Activated naive CD4-positive, alpha-beta T cell treated with anti-CD3 and anti-CD28 coated beads for 36 hours (primary cell): Measurements from ENCODE around the gene ASB5. TPM values are rescaled to one million over a fixed set of nuclear protein-coding genes. Genes with fewer than 3 reads are reported as not detected.

Experiments
- CTCF ChIA-PET: fragments of 350-600 bp; sonication (Branson Sonifier 250); formaldehyde crosslinking; loops from one replicate; lab custom pipeline; 2021; ENCODE audit warnings: antibody characterized with exemption; lab: Charles Lee
- DNase-seq: peaks from one replicate; pipeline ENCODE4 v3.0.0-alpha.2; 2020
- H3K27ac Mint-ChIP-seq: one replicate; pipeline ENCODE4 v1.8.0; 2021; ENCODE audit warnings: mild to moderate bottlenecking, mixed read lengths
- H3K27me3 Mint-ChIP-seq: one replicate; pipeline ENCODE4 v1.8.0; 2021; ENCODE audit warnings: low read depth, mixed read lengths
- H3K36me3 Mint-ChIP-seq: one replicate; pipeline ENCODE4 v1.8.0; 2021; ENCODE audit warnings: low read depth, mixed read lengths
- H3K4me1 Mint-ChIP-seq: one replicate; pipeline ENCODE4 v1.8.0; 2021; ENCODE audit warnings: low read depth, mixed read lengths
- H3K4me3 Mint-ChIP-seq: one replicate; pipeline ENCODE4 v1.8.0; 2021; ENCODE audit warnings: mild to moderate bottlenecking, moderate library complexity, mixed read lengths
- H3K9me3 Mint-ChIP-seq: one replicate; pipeline ENCODE4 v1.8.0; 2021; ENCODE audit warnings: mixed read lengths
- intact Hi-C: fragments of 100-400 bp; cut with micrococcal nuclease; formaldehyde crosslinking; loops from one replicate; pipeline ENCODE4 v1.15.1; 2023
- total RNA-seq, 2 experiments: library from RNA; stranded (reverse); gene quantifications; one replicate each; pipeline ENCODE4 v1.2.3, GENCODE V29; 2021

ASB5 gene
- total RNA-seq, 2 experiments from 2014 or later = not detected

DNA sequence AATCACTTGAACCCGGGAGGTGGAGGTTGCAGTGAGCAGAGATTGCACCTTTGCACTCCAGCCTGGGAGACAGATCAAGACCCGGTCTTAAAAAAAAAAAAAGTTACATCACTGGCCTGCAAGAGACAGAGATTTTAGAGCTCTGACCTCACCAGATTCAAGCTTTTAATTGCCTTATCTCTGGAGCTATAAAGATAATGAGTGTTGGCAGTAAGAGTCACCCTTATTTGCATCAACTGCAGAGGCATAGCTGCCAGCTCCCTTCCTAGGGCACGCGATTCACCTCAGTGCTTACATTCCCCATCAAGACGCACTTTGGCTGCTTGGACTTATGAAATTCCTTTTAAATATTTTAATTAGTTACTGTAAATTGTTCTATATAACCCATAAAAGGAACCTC lies 61.2 kb downstream of the ASB5 start:
- H3K9me3 Mint-ChIP-seq = peaks cover 3% of the 10 kb centered on the region
- CTCF ChIA-PET = interaction anchor here (0.6 kb wide), 1 partner anchor 45 kb away, joined by 4 read pairs; no protein-coding TSS in a partner anchor
- no peaks in the 10 kb centered on the region for H3K4me1 Mint-ChIP-seq
- no peak overlapping the region for H3K27ac Mint-ChIP-seq
- intact Hi-C loops = no loop called here
- peaks cover 28% of the 10 kb centered on the region for H3K27me3 Mint-ChIP-seq
- H3K36me3 Mint-ChIP-seq = no peaks in the 10 kb centered on the region
- H3K4me3 Mint-ChIP-seq = no peak overlapping the region
- DNase-seq = no peak

DNA sequence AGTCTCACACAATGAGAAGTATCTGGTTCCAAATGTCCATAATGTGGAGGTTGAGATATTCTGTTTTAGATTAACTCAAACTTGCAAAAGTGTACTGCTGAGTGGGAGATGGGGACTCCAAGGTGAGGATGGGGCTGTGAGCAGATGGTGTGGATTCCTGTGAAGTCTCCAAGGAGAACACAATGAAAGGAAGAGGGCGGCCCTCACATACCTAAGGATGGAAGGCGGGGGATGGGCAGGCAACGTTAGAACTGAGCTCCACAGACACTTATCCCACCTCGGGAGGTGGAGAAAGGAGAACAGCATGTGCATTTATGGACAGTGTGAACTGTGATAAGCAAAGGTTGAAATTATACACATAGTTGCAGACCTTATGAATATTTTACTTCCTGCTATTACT lies 63.7 kb downstream of the ASB5 start:
- H3K27me3 Mint-ChIP-seq = peaks cover 21% of the 10 kb centered on the region
- CTCF ChIA-PET = interaction anchor here (0.6 to 0.9 kb wide), 2 partner anchors 82 to 120 kb away, joined by 3 to 5 read pairs; no protein-coding TSS in a partner anchor
- DNase-seq = no peak
- no peaks in the 10 kb centered on the region for H3K9me3 Mint-ChIP-seq
- intact Hi-C loops = no loop called here
- no peaks in the 10 kb centered on the region for H3K36me3 Mint-ChIP-seq
- H3K4me1 Mint-ChIP-seq = no peaks in the 10 kb centered on the region
- no peak overlapping the region for H3K4me3 Mint-ChIP-seq
- H3K27ac Mint-ChIP-seq = no peak overlapping the region

DNA sequence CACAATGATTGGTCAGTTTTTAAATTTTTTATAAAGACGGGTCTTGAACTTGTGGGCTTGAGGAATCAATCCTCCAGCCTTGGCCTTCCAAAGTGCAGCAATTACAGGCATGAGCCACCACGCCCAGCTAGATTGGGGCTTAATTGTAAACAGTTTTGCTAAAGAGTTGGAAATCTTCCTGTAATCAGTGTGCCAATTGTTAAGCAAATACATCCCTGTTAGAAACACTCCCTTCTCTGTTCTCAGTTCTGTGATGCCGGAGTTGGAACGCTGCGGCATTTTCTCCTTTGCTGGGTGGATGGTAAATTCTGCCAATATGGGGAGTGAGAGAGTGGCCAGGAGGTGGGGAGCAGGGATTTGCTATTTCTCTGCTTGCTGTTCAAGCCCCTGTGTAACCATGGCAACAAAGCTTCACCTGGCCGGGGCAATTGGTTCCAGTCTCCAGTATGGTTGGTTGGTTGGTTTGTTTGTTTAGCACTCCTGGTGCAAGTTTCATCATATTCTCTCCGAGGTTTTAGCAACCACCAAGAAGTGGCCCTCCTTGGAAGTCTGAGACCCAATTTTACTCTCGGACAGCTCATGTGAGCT lies 70.6 kb downstream of the ASB5 start:
- DNase-seq = no peak
- intact Hi-C loops = no loop called here
- Mint-ChIP-seq H3K4me3 (no peak overlapping the region), H3K9me3 (no peaks in the 10 kb centered on the region), H3K4me1 (peaks cover 26% of the 10 kb centered on the region), H3K27ac (no peak overlapping the region), H3K36me3 (no peaks in the 10 kb centered on the region), H3K27me3 (no peaks in the 10 kb centered on the region)
- CTCF ChIA-PET = no interaction called here

DNA sequence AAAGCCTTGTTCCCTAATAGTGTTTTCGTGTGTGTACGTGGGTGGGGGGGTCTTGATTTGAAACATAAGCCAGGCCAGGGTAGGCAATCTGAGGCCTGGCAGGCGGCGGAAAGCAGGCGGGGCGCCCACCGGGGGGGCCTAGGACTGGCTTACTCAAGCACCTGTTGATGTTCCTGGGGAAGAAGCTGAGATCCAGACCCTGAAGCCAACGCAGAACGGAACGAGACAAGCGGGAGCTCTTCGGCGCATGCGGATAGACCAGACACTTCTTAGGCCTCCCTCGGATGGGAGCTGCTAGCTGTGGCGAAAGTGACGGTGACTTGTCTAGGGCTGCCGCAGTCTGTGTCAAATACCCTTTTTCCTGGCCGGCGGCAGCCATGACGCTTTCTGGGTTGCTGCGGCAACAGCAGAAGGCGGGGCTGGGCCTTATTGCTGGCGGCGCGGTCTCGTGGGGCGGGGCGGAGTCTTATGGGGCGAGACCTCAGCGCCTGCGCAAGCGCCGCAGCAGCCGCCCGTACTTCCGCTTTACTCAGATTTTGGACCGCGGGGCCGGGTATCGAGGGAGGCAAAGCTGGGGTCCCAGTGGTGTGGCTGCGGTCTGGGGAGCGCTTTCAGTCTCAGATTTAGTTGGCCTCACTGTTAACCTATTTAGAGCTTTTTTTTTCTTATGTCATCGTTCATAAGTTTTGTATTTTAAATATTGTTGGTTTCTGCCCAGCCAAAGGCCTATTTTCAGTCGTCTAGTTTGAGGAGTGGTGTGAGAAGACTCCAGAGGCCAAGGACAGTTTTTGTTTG lies 73.6 kb downstream of the ASB5 start, which contains the start of gene SPATA4:
TSS of gene SPATA4 (minus strand) at position 402 of the 795 bp plus-strand sequence. CDS start at position 379, 23 bp downstream.
- H3K36me3 Mint-ChIP-seq = no peaks in the 10 kb centered on the region
- peaks cover 32% of the 10 kb centered on the region for H3K4me1 Mint-ChIP-seq
- CTCF ChIA-PET = interaction anchor here (0.7 to 1.0 kb wide), 2 partner anchors 146 to 305 kb away, joined by 3 read pairs; no protein-coding TSS in a partner anchor
- intact Hi-C loops = loop anchor here (1.0 to 2.0 kb wide), 8 partner anchors 8 to 1913 kb away; partner anchors contain the start of genes AGA, CEP44, FBXO8 and NEIL3
- peak; percentile 96 for DNase-seq
- peaks cover 12% of the 10 kb centered on the region for H3K27me3 Mint-ChIP-seq
- H3K4me3 Mint-ChIP-seq = peak within 1 kb of the TSS; percentile 76
- peak within 1 kb of the TSS; percentile 75 for H3K27ac Mint-ChIP-seq
- no peaks in the 10 kb centered on the region for H3K9me3 Mint-ChIP-seq

DNA sequence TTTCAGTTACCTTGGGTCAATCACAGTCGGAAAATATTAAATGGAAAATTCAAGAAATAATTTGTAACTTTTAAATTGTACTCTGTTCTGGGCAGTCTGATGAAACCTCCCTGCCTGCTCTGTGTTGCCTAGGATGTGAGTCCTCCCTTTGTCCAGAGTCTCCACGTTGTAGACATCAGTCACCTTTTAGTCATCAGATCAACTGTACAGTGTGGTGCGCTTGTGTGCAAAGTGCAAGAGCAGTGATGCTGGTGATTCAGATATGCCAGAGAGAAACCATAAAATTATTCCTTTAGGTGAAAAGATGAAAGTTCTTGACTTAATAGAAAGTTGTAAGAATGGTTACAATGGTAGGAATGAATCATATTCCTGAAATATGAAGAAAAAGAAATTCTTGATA lies 75.1 kb downstream of the ASB5 start:
- CTCF ChIA-PET = no interaction called here
- Mint-ChIP-seq H3K27ac (peak overlapping the region; percentile 59), H3K27me3 (peaks cover 20% of the 10 kb centered on the region), H3K9me3 (no peaks in the 10 kb centered on the region), H3K4me3 (peak overlapping the region; percentile 15), H3K4me1 (peaks cover 32% of the 10 kb centered on the region), H3K36me3 (no peaks in the 10 kb centered on the region)
- peak; percentile 68 for DNase-seq
- intact Hi-C loops = loop anchor here (1.0 to 5.0 kb wide), 5 partner anchors 70 to 1911 kb away; partner anchors contain the start of genes CEP44, FBXO8 and NEIL3

DNA sequence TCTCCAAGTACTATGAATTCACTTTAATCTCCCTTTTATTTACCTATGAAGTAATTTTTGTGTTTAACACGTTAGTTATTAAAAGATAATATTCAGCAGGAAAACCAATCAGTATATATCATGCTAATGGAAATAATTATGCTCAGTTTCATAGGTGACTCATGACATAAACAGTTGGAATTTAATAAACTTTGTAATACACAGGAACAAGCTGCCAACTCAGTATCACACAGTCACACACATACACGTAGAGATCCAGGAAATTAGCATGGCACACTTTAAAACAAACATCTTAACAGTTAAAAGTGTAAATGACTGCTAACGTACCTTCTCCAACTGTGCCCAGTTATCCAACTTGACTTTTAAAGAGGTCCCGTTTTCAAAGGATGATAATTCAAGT lies 75.9 kb downstream of the ASB5 start:
- no peaks in the 10 kb centered on the region for H3K9me3 Mint-ChIP-seq
- no peak overlapping the region for H3K4me3 Mint-ChIP-seq
- DNase-seq = no peak
- peaks cover 32% of the 10 kb centered on the region for H3K4me1 Mint-ChIP-seq
- peaks cover 24% of the 10 kb centered on the region for H3K27me3 Mint-ChIP-seq
- CTCF ChIA-PET = no interaction called here
- H3K36me3 Mint-ChIP-seq = no peaks in the 10 kb centered on the region
- intact Hi-C loops = loop anchor here (5.0 kb wide), 1 partner anchor 299 kb away; no protein-coding TSS in a partner anchor
- H3K27ac Mint-ChIP-seq = no peak overlapping the region

DNA sequence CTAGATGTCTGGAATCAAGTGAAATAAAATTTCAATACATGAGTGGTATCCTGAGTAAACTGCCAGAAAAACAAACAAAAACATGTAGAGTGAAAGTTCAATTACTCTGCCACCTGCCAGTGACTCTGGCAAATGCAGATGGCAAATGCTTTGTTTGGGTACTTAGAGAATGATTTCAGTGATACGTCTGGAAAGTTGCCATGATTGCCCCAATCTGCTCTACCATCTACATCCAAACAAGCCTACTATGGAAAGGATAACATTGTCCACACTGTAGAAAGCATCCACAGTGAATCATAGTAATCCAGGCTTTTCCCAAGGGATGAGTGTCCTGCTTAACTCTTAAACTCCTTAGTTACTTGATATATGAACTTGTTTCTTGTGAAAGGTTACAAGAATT lies 77.0 kb downstream of the ASB5 start:
- no peak overlapping the region for H3K4me3 Mint-ChIP-seq
- H3K36me3 Mint-ChIP-seq = no peaks in the 10 kb centered on the region
- no peak for DNase-seq
- H3K27me3 Mint-ChIP-seq = peaks cover 24% of the 10 kb centered on the region
- H3K4me1 Mint-ChIP-seq = peaks cover 35% of the 10 kb centered on the region
- H3K27ac Mint-ChIP-seq = no peak overlapping the region
- no peaks in the 10 kb centered on the region for H3K9me3 Mint-ChIP-seq
- intact Hi-C loops = loop anchor here (1.0 to 5.0 kb wide), 2 partner anchors 42 to 300 kb away; no protein-coding TSS in a partner anchor
- CTCF ChIA-PET = no interaction called here

DNA sequence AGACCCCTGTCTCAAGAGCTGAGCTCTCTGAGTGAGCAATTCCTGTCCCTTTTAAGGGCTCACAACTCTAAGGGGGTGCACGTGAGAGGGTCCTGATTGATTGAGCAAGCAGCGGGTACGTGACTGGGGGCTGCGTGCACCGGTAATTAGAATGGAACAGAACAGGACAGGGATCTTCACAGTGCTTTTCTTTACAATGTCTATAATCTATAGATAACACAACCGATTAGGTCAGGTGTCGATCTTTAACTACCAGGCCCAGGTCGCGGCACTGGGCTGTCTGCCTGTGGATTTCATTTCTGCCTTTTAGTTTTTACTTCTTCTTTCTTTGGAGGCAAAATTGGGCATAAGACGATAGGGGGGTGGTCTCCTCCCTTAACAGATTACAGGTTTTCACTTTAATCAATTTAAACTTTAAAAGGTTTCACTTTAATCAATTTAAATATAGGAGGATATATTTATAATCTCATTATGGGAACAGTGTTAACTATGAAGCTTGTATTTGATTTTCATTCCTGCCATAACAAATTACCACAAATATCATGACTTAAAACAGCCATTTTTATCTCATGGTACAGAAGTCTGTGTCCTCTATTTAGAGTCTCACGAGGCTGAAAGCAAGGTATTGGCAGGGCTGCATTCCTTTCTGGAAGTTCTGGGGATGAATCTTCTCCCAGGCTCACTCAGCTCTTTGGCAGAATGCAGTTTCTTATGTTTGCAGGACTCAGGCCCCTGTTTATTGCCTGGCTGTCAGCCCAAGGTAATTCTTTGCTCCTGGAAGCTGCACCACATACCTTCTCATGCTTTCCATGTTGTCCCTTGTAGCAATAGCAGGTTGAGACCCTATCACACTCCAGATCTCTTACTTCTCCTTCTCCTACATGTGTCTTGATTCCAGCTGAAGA lies 78.9 kb downstream of the ASB5 start:
- intact Hi-C loops = loop anchor here (5.0 kb wide), 1 partner anchor 302 kb away; no protein-coding TSS in a partner anchor
- Mint-ChIP-seq H3K4me1 (peaks cover 36% of the 10 kb centered on the region), H3K9me3 (no peaks in the 10 kb centered on the region), H3K4me3 (no peak overlapping the region), H3K27me3 (peaks cover 24% of the 10 kb centered on the region), H3K27ac (no peak overlapping the region), H3K36me3 (no peaks in the 10 kb centered on the region)
- CTCF ChIA-PET = interaction anchor here (0.6 kb wide), 1 partner anchor 36 kb away, joined by 3 read pairs; no protein-coding TSS in a partner anchor
- DNase-seq = no peak

DNA sequence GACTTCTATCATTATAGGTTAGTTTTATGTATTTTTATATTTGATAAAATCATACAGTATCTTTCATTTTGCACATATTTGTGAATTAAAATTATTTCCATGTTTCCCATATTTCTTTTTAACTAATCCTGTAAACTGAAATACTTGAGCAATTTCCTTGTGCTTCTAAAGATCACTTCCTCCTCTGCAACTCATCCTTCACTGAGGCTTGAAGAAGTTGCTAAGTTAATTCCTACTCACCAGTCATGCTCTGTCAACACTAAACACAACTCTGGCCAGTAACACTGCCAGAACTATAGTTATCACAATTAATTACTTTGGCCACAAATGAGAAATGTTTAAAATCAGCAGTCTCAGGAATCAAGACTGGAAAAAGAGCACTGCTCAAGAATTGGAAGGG lies 80.4 kb downstream of the ASB5 start:
- Mint-ChIP-seq H3K27me3 (peaks cover 26% of the 10 kb centered on the region), H3K4me3 (no peak overlapping the region), H3K9me3 (no peaks in the 10 kb centered on the region), H3K36me3 (no peaks in the 10 kb centered on the region), H3K4me1 (peaks cover 22% of the 10 kb centered on the region), H3K27ac (no peak overlapping the region)
- intact Hi-C loops = no loop called here
- no peak for DNase-seq
- CTCF ChIA-PET = no interaction called here

DNA sequence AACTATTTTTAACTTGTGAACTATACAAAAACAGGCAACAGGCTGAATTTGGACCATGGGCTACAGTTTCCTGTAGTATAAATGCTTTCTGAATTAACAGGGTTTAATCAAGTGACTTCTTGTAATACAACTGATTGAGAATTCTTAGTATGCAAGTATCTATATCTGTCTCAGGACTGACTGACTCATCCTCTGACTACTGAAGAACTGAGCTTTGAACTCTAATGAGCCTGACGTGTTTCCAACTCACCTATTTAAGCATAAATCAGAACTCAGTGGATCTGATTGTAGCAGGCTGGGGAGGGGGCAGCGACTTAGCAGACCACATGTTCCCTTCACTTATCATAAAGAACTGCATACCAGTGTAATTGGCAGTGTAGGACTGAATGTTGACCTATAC lies 81.4 kb downstream of the ASB5 start:
- Mint-ChIP-seq H3K4me1 (peaks cover 16% of the 10 kb centered on the region), H3K9me3 (no peaks in the 10 kb centered on the region), H3K4me3 (no peak overlapping the region), H3K27ac (no peak overlapping the region), H3K27me3 (peaks cover 28% of the 10 kb centered on the region), H3K36me3 (no peaks in the 10 kb centered on the region)
- DNase-seq = no peak
- CTCF ChIA-PET = no interaction called here
- intact Hi-C loops = loop anchor here (1.0 kb wide), 1 partner anchor 8 kb away; the partner anchor contains the start of gene SPATA4

DNA sequence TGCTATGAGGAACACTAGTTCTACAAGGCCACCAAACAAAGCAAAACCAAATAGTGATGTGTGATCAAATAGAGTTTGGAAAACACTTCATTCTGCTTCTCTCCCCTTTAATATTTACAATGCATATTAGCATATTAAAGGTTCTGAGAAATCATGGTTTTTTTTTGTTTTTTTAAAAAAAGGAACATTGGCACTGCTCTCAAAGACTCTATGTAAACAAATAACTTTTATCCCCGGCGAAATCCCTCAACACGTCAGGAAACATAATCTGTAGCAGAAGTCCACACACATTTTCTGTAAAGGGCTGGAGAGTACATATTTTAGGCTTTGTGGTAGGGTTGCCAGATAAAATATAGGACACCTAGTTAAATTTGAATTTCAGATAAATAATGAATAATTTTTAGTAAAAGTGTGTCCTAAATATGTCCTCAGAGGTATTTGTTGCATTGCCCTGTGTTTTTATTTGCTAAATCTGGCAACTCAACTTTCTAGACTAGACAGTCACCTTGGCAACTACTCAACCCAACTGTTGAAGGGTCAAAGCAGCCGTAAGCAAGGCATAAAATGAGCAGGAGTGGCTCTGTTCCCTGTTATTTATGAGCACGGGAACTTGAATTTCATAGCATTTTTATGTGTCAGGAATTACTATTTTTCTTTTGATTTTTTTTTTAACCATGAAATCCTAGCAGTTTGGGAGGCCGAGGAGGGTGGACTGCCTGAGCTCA lies 82.2 kb downstream of the ASB5 start:
- Mint-ChIP-seq H3K36me3 (no peaks in the 10 kb centered on the region), H3K27me3 (peaks cover 21% of the 10 kb centered on the region), H3K4me3 (no peak overlapping the region), H3K4me1 (peaks cover 15% of the 10 kb centered on the region), H3K9me3 (no peaks in the 10 kb centered on the region), H3K27ac (no peak overlapping the region)
- DNase-seq = no peak
- intact Hi-C loops = loop anchor here (1.0 kb wide), 1 partner anchor 8 kb away; the partner anchor contains the start of gene SPATA4
- CTCF ChIA-PET = no interaction called here
